HepG2 (cell line): Measurements from ENCODE around the gene STXBP2. TPM values are rescaled to one million over a fixed set of nuclear protein-coding genes. Genes with fewer than 3 reads are reported as not detected.
A peak's percentile ranks its signal among the peaks of the same experiment; 100 is the strongest.

Source experiments
- GABPB1 ChIP-seq: IDR thresholded peaks from 2 replicates; pipeline ENCODE4 v1.6.1; 2016; ENCODE audit warnings: mild to moderate bottlenecking, missing genetic modification reagents, moderate library complexity, missing compliant biosample characterization
- GLI4 ChIP-seq: sonication (generic); formaldehyde crosslinking; IDR thresholded peaks from 2 replicates; pipeline ENCODE4 v1.5.1; 2020; ENCODE audit warnings: missing genetic modification reagents, mild to moderate bottlenecking, moderate library complexity, borderline replicate concordance
- MLLT10 ChIP-seq: sonication (generic); formaldehyde crosslinking; IDR thresholded peaks from 2 replicates; pipeline ENCODE4 v1.4.0; 2020; ENCODE audit warnings: missing genetic modification reagents
- RBFOX2 ChIP-seq: fragments of 200-400 bp; formaldehyde crosslinking; IDR thresholded peaks from 2 replicates; pipeline ENCODE4 v1.6.1; 2017; ENCODE audit warnings: low read depth, mild to moderate bottlenecking, low read length
- ZNF138 ChIP-seq: sonication (generic); formaldehyde crosslinking; IDR thresholded peaks from 2 replicates; pipeline ENCODE4 v1.5.0; 2020; ENCODE audit warnings: mild to moderate bottlenecking, low read depth, missing genetic modification reagents
- ZNF234 ChIP-seq: sonication (generic); formaldehyde crosslinking; conservative IDR thresholded peaks from 2 replicates; pipeline ENCODE4 v1.5.1; 2020; ENCODE audit warnings: mild to moderate bottlenecking, missing genetic modification reagents
- ZNF343 ChIP-seq: sonication (generic); formaldehyde crosslinking; IDR thresholded peaks from 2 replicates; pipeline ENCODE4 v1.4.0; 2020; ENCODE audit warnings: mild to moderate bottlenecking, missing genetic modification reagents
- ZNF546 ChIP-seq: sonication (generic); formaldehyde crosslinking; conservative IDR thresholded peaks from 2 replicates; pipeline ENCODE4 v1.8.1; 2023; ENCODE audit warnings: mild to moderate bottlenecking, missing genetic modification reagents
- ZNF782 ChIP-seq: sonication (generic); formaldehyde crosslinking; IDR thresholded peaks from 2 replicates; pipeline ENCODE4 v1.4.0; 2020; ENCODE audit warnings: missing genetic modification reagents, mild to moderate bottlenecking, borderline replicate concordance
- ZNF816 ChIP-seq: sonication (generic); formaldehyde crosslinking; IDR thresholded peaks from 2 replicates; pipeline ENCODE4 v1.8.0; 2022; ENCODE audit warnings: missing genetic modification reagents, mild to moderate bottlenecking, borderline replicate concordance
- polyA plus RNA-seq, 8 experiments: library from polyadenylated mRNA; depleted of rRNA in 3 of 8; stranded (reverse) in 7 of 8; unstranded in 1 of 8; fragments of >200 nt; fragmentation: Illumina TruSeq in 4 of 8; extraction: Trizol in 4 of 8; gene quantifications; 2 replicates each; pipeline versions ENCODE4 v1.2.1 to v1.2.3, GENCODE V29; 2011 to 2016; ENCODE audit warnings: low read depth in 4 of 8, missing spikeins in 1 of 8, mixed read lengths in 1 of 8; ENCODE audit not compliant: insufficient read depth in 1 of 8
- total RNA-seq, 5 experiments: library from RNA; depleted of rRNA; stranded (reverse); fragments of >200 nt; fragmentation: Illumina TruSeq; extraction: Trizol; gene quantifications; 2 replicates each; pipeline ENCODE4 v1.2.3, GENCODE V29; 2016; ENCODE audit warnings: low read depth in 1 of 5
- TF ChIP-seq, protein P1 (sequence below): sonication (generic); formaldehyde crosslinking; IDR thresholded peaks from 2 replicates; pipeline ENCODE4 v1.8.0; 2022; ENCODE audit warnings: mild to moderate bottlenecking, missing genetic modification reagents
- TF ChIP-seq, protein P2 (sequence below): sonication (generic); formaldehyde crosslinking; IDR thresholded peaks from 2 replicates; pipeline ENCODE4; 2020; ENCODE audit warnings: missing genetic modification reagents, mild to moderate bottlenecking, borderline replicate concordance
- TF ChIP-seq, protein P3 (sequence below): sonication (generic); formaldehyde crosslinking; IDR thresholded peaks from 2 replicates; pipeline ENCODE4 v1.4.0; 2020; ENCODE audit warnings: mild to moderate bottlenecking, low read depth, missing genetic modification reagents
- TF ChIP-seq, protein P4 (sequence below): sonication (generic); formaldehyde crosslinking; IDR thresholded peaks from 2 replicates; pipeline ENCODE4 v1.8.0; 2022; ENCODE audit warnings: missing genetic modification reagents, low read depth, mild to moderate bottlenecking, borderline replicate concordance
- TF ChIP-seq, protein P5 (sequence below): sonication (generic); formaldehyde crosslinking; IDR thresholded peaks from 2 replicates; pipeline ENCODE4 v1.8.1; 2023; ENCODE audit warnings: missing genetic modification reagents, mild to moderate bottlenecking, borderline replicate concordance
- TF ChIP-seq, protein P6 (sequence below): sonication (generic); formaldehyde crosslinking; IDR thresholded peaks from 2 replicates; pipeline ENCODE4 v1.4.0; 2020; ENCODE audit warnings: missing genetic modification reagents, mild to moderate bottlenecking, borderline replicate concordance
- TF ChIP-seq, protein P7 (sequence below): sonication (generic); formaldehyde crosslinking; IDR thresholded peaks from 2 replicates; pipeline ENCODE4 v1.5.1; 2020; ENCODE audit warnings: mild to moderate bottlenecking, moderate library complexity, missing genetic modification reagents

STXBP2 gene
- total and polyA plus RNA-seq, 2 of the 13 experiments (the other 11 are each of a cell fraction or from before 2014, with no cell fraction given) = 22.8 to 40.1 TPM

DNA sequence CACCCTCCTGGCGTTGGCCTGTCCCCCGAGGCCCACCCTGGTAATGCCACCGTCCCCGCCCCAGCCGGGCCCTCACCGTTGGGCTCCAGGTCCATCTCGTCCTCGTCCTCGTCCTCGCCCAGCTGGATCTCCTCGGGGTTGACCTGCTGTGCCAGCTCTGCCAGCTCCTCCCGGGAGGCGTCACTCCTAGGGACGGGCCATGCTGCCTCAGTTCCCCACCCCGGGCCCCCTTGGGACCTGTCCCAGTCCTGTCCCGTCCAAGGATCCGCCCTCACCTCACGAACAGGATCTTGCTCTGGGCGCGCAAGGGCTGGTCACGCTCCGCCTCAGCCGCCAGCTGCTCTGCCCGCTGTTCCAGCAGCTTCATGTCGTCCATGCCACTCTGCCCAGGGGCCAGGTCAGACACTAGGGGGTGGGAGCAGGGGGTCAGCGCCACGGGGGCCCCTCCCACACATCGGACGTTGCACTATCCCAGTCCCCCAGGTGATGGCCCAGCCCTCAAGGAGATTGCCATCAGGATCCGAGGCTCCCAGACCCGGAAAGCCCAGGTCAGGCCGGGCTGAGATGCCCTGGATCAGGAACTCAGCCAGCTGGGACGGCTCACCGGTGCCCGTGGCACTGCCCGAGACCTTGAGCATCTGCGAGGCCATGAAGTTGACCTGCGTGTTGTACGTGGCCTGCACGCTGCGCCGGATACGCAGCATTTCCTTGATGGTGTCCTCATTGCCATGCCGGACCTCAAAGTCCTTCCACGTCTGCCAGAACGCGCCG is 17.1 kb upstream of the STXBP2 start (continued):
- TF ChIP-seq, protein P1, sequence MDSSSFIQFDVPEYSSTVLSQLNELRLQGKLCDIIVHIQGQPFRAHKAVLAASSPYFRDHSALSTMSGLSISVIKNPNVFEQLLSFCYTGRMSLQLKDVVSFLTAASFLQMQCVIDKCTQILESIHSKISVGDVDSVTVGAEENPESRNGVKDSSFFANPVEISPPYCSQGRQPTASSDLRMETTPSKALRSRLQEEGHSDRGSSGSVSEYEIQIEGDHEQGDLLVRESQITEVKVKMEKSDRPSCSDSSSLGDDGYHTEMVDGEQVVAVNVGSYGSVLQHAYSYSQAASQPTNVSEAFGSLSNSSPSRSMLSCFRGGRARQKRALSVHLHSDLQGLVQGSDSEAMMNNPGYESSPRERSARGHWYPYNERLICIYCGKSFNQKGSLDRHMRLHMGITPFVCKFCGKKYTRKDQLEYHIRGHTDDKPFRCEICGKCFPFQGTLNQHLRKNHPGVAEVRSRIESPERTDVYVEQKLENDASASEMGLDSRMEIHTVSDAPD (CRISPR knock-in tag) = no peak
- TF ChIP-seq GABPB1 (CRISPR knock-in tag) (no peak), ZNF546 (CRISPR knock-in tag) (no peak), ZNF782 (no peak), GLI4 (CRISPR knock-in tag) (no peak), ZNF234 (CRISPR knock-in tag) (no peak), ZNF816 (CRISPR knock-in tag) (no peak), MLLT10 (CRISPR knock-in tag) (no peak), ZNF138 (CRISPR knock-in tag) (no peak), ZNF343 (no peak), RBFOX2 (peak; percentile 47; the same call in 1 of the 2 replicates)
- TF ChIP-seq, protein P2, sequence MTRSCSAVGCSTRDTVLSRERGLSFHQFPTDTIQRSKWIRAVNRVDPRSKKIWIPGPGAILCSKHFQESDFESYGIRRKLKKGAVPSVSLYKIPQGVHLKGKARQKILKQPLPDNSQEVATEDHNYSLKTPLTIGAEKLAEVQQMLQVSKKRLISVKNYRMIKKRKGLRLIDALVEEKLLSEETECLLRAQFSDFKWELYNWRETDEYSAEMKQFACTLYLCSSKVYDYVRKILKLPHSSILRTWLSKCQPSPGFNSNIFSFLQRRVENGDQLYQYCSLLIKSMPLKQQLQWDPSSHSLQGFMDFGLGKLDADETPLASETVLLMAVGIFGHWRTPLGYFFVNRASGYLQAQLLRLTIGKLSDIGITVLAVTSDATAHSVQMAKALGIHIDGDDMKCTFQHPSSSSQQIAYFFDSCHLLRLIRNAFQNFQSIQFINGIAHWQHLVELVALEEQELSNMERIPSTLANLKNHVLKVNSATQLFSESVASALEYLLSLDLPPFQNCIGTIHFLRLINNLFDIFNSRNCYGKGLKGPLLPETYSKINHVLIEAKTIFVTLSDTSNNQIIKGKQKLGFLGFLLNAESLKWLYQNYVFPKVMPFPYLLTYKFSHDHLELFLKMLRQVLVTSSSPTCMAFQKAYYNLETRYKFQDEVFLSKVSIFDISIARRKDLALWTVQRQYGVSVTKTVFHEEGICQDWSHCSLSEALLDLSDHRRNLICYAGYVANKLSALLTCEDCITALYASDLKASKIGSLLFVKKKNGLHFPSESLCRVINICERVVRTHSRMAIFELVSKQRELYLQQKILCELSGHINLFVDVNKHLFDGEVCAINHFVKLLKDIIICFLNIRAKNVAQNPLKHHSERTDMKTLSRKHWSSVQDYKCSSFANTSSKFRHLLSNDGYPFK = no peak
- TF ChIP-seq, protein P3, sequence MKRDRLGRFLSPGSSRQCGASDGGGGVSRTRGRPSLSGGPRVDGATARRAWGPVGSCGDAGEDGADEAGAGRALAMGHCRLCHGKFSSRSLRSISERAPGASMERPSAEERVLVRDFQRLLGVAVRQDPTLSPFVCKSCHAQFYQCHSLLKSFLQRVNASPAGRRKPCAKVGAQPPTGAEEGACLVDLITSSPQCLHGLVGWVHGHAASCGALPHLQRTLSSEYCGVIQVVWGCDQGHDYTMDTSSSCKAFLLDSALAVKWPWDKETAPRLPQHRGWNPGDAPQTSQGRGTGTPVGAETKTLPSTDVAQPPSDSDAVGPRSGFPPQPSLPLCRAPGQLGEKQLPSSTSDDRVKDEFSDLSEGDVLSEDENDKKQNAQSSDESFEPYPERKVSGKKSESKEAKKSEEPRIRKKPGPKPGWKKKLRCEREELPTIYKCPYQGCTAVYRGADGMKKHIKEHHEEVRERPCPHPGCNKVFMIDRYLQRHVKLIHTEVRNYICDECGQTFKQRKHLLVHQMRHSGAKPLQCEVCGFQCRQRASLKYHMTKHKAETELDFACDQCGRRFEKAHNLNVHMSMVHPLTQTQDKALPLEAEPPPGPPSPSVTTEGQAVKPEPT (CRISPR knock-in tag) = no peak
- TF ChIP-seq, protein P4, sequence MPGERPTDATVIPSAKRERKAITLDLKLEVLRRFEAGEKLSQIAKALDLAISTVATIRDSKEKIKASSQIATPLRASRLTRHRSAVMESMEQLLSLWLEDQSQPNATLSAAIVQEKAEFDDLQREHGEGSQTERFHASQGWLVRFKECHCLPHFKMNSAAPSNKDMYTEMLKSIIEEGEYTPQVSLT (CRISPR knock-in tag) = no peak
- TF ChIP-seq, protein P5, sequence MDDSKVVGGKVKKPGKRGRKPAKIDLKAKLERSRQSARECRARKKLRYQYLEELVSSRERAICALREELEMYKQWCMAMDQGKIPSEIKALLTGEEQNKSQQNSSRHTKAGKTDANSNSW (CRISPR knock-in tag) = no peak
- TF ChIP-seq, protein P6, sequence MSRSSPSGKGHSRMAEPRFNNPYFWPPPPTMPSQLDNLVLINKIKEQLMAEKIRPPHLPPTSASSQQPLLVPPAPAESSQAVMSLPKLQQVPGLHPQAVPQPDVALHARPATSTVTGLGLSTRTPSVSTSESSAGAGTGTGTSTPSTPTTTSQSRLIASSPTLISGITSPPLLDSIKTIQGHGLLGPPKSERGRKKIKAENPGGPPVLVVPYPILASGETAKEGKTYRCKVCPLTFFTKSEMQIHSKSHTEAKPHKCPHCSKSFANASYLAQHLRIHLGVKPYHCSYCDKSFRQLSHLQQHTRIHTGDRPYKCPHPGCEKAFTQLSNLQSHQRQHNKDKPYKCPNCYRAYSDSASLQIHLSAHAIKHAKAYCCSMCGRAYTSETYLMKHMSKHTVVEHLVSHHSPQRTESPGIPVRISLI (CRISPR knock-in tag) = no peak
- TF ChIP-seq, protein P7, sequence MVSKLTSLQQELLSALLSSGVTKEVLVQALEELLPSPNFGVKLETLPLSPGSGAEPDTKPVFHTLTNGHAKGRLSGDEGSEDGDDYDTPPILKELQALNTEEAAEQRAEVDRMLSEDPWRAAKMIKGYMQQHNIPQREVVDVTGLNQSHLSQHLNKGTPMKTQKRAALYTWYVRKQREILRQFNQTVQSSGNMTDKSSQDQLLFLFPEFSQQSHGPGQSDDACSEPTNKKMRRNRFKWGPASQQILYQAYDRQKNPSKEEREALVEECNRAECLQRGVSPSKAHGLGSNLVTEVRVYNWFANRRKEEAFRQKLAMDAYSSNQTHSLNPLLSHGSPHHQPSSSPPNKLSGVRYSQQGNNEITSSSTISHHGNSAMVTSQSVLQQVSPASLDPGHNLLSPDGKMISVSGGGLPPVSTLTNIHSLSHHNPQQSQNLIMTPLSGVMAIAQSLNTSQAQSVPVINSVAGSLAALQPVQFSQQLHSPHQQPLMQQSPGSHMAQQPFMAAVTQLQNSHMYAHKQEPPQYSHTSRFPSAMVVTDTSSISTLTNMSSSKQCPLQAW (CRISPR knock-in tag) = no peak
